GM12864 (cell line): ENCODE results near the gene PDE2A.

Source experiments
- DNase-seq: peaks from one replicate; pipeline ENCODE4 v3.0.0-alpha.2; 2011; ENCODE audit warnings: low read depth
- H3K4me3 ChIP-seq: 2 replicates; pipeline ENCODE4 v1.5.1; 2011; ENCODE audit warnings: mild to moderate bottlenecking, low read depth, low read length, control low read depth
- TF ChIP-seq, protein P1 (sequence below): IDR thresholded peaks from 2 replicates; pipeline ENCODE4 v1.5.1; 2011; ENCODE audit warnings: low read depth, mild to moderate bottlenecking, moderate library complexity, low read length, control low read depth, inconsistent platforms; ENCODE audit errors: missing control alignments

Gene PDE2A

DNA sequence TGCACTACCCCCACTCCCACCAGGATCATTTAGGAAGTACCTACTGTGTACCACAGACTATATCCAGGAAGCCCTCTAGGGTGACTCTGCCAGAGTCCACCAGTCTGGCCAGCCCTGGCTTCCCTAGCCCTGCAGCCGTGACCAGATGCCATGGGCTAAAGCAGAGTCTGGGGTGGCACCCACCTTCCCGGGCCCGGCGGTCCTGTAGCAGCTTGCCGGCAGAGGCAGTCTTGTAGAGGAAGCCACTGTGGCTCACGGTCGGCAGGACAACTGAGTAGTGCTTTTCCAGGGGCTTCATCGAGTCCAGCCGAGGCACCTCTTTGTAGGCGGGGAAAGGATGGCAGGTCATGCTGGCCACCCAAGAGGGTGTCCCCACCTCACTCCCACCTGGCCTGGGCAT is 27.2 kb upstream of the PDE2A start:
- no peak for DNase-seq
- H3K4me3 ChIP-seq, result no peak overlapping the region
- TF ChIP-seq, protein P1, sequence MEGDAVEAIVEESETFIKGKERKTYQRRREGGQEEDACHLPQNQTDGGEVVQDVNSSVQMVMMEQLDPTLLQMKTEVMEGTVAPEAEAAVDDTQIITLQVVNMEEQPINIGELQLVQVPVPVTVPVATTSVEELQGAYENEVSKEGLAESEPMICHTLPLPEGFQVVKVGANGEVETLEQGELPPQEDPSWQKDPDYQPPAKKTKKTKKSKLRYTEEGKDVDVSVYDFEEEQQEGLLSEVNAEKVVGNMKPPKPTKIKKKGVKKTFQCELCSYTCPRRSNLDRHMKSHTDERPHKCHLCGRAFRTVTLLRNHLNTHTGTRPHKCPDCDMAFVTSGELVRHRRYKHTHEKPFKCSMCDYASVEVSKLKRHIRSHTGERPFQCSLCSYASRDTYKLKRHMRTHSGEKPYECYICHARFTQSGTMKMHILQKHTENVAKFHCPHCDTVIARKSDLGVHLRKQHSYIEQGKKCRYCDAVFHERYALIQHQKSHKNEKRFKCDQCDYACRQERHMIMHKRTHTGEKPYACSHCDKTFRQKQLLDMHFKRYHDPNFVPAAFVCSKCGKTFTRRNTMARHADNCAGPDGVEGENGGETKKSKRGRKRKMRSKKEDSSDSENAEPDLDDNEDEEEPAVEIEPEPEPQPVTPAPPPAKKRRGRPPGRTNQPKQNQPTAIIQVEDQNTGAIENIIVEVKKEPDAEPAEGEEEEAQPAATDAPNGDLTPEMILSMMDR, result no peak

DNA sequence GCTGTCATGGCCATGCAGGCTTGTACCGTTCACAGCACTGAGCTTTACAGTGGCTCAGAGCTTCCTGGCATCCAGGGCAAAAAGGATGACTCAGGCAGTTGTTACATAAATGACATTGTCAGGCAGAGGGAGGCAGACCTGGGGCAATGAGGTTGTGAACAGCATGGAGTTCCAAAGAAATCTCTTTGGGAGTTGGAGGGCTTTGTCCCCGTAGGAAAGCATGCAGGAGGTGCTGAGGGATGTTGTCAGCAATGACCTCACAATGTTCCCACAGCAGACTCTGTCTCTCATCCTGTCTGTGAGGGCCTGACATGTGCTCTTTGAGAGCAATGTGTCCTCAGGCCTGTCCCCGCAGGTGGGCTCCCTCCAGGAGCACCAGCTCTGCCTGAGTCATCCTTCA is 25.9 kb upstream of the PDE2A start:
- no peak overlapping the region for H3K4me3 ChIP-seq
- DNase-seq, result no peak
- TF ChIP-seq, protein P1, result no peak

DNA sequence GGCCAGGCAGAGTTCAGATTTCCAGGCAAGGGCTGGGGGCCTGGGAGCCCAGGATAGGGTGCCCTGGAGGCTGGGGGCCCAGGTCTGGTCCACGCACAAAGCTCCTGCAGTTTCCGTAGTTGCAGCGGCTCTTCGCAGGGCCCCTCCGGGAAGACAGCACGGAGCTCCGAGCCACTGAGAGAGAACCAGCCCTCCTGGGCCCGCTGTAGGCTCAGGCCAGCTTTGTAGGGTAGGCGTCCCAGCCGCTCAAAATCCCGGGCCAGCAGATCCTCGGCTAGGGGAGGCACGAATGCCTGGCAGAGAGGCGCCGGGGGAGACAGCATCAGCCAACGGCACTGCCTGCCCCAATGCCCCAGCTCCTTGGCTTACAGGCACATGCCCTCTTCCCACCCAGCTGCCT is 23.6 kb upstream of the PDE2A start:
- TF ChIP-seq, protein P1, result no peak
- no peak overlapping the region for H3K4me3 ChIP-seq
- no peak for DNase-seq

DNA sequence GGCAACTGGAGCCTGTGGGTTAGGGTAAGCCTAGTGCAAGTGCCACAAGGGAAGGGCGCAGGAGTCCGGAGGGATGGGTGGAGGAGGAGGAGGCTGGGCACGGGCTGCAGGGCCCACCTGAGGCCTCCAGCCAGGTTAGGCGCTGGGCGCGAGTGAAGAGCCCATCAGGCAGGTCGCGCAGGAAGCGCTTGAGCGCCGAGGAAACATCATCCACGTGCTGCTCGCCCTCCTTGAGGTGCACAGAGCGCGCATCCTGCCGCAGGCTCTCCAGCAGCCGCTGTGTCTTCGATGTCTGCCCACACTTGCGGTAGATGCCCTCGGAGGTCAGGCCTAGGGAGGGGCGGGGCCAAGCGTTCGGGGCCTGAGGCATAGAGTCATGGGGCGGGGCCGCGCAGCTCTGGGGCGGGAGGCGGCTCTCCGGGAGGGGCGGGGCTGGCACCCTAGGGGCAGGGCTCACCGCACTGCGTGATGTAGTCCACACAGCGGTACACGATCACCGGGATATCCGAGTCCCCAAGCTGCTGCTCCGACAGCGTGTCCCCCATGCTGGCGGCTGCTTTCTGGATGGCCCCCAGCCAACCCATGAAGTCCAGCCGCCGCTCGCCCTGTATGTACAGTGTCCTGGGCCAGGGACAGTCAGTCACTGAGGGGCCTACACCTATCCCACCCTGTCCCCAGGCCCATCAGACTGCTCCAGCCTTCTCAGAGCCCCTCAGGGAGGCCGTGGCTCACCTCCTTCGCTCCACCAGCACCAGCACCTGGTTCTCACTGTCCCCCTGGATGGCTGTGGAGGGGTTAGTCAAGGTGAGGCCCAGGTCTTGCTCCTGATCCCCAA is 22.9 kb upstream of the PDE2A start:
- no peak for DNase-seq
- H3K4me3 ChIP-seq, result no peak overlapping the region
- TF ChIP-seq, protein P1, result no peak

DNA sequence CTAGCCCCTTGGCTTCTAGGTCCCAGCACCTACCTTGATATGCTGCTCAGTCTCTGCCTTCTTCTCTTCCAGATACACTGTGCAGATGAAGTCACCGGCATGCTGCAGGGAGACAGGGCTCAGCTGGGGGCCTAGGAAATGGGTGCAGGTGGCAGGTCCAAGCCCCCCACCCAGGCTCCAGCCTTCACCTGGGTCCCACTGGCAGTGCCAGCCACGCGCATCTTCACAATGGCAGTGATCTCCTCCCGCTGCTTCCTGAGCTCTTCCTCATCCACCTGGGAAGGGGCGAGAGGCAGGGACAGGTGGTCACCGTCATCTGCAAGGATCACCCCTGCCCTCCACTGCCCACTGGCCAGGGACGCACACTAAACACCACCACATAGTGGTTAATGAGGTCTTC is 21.1 kb upstream of the PDE2A start:
- H3K4me3 ChIP-seq, result no peak overlapping the region
- DNase-seq, result no peak
- TF ChIP-seq, protein P1, result no peak

DNA sequence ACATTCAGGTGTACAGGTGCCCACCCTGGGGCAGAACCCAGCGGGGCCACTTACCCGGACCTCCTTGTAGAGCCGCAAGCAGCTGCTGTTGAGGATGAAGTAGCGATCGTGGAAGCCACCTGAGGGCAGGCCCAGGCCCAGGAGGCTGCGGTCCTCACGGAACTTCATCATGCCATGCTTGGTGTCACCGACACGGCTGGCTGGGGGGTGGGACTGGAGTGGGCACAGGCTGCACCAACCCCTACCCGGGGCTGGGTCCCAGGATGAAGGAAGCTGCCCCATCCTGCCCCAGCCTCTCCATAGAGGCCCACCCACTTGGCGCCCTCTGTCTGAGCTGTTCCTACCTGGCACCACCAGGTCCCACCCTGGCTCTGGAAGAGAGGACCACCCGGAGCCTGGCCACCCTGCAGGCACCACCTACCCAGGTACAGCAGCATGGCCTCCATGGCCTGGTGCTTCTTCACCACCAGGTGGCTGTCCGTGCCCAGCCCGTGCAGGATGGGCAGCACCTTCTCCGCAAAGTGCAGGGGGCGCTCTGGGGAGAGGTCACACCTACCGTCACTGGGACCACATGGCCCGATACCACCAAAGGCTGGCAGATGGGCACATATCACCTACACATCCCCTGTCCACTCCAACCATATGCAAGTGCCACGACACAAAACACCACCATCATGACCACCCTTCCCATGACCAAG is 19.2 kb upstream of the PDE2A start:
- H3K4me3 ChIP-seq, result no peak overlapping the region
- TF ChIP-seq, protein P1, result no peak
- no peak for DNase-seq
